GM19025 (cell line): Measurements from ENCODE around the gene PDXK.
"Not testable (repeated sequence)": the region's sequence is repeated elsewhere in the genome, so short reads cannot be mapped to it uniquely, and the experiment has no call there.

Experiments used
- ATAC-seq: cut with Tn5 transposase; IDR thresholded peaks from one replicate; pipeline ENCODE4 v1.9.1; 2021; ENCODE audit warnings: mild to moderate bottlenecking, low read depth, moderate library complexity; ENCODE audit not compliant: unreplicated experiment

Gene PDXK

GRCh38 chr21:43718872-43719747 is at the start of gene PDXK:
TSS of gene PDXK (plus strand) at chr21:43719129. CDS start at chr21:43719295, 166 bp downstream.
- peak; percentile 68 for ATAC-seq

GRCh38 chr21:43669828-43670605 is 48.9 kb upstream of the PDXK start:
- ATAC-seq, result no peak

GRCh38 chr21:43675871-43676270 is 43.1 kb upstream of the PDXK start:
- ATAC-seq, result no peak

DNA sequence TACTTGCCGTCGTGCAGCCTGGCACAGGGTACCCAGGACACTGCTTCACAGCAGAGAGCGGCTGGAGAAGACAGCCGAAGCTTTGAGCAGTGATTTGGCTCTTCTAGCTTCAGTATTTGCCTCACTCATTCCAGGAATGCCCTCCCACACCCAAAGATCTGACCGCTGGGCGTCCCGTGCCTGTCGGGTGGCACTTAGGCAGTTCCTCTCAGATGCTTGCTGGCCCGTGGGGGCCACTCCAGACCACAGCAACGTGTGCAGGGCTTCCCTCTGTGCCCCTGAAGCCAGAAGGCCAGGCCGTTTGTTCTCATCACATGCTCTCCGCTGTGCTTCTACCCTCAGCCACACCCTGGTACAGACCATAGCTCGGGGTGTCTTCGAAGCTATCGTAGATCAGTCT is 42.5 kb upstream of the PDXK start:
- ATAC-seq, result no peak

DNA sequence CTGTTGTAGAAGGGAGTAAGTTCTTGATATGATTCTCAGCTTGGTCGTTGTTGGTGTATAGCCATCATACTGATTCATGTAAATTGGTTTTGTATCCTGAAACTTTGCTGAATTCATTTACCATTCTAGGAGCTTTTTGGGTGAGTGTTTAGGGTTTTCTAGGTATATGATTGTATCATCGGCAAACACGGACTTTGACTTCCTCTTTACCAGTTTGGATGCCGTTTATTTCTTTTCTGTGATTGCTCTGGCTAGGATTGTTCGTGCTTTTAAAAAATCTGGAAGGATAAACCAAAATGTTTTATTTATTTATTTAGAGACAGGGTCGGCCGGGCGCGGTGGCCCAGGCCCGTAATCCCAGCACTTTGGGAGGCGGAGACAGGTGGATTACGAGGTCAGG is 39.0 kb upstream of the PDXK start:
- ATAC-seq, result no peak

- not testable (repeated sequence) for ATAC-seq
Observed at GRCh38 chr21:43680421-43680820, 38.5 kb upstream of the PDXK start.

GRCh38 chr21:43681650-43682049 is 37.3 kb upstream of the PDXK start:
- no peak for ATAC-seq

GRCh38 chr21:43684424-43684823 is 34.5 kb upstream of the PDXK start:
- ATAC-seq, result no peak

DNA sequence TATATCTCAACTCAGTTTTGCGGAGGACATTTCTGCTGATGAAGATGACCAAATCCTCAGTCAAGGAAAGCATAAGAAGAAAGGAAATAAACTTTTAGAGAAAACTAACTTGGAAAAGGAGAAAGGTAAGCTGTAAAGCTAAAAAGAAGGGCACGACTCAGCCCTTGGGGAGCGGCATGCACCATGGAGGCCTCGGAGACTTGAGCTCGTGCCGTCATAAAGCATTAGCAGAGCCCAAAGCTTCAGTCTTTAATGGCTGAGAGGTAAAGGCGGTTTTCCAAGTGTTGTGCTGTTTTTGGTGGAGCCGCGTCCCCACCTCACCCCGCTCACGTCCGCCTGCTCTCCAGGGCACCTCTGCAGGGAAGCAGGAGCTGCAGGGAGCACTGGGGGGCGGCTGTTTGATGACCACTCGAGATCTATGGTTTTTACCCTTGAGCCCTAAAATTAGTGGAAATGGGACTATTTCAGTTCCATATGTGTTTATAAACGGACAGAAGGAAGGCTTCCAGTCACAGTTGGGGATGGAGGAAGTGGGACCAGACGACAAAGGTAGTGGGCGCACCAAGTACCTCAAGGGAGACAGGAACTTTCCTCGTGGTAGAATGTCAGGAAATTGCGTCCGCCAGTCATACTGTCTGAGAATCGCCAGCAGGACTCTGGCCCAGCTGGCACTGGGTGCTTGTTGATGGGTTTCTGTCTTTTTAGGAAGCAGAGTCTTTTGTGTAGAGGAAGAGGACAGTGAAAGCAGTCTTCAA is 31.9 kb upstream of the PDXK start:
- no peak for ATAC-seq

DNA sequence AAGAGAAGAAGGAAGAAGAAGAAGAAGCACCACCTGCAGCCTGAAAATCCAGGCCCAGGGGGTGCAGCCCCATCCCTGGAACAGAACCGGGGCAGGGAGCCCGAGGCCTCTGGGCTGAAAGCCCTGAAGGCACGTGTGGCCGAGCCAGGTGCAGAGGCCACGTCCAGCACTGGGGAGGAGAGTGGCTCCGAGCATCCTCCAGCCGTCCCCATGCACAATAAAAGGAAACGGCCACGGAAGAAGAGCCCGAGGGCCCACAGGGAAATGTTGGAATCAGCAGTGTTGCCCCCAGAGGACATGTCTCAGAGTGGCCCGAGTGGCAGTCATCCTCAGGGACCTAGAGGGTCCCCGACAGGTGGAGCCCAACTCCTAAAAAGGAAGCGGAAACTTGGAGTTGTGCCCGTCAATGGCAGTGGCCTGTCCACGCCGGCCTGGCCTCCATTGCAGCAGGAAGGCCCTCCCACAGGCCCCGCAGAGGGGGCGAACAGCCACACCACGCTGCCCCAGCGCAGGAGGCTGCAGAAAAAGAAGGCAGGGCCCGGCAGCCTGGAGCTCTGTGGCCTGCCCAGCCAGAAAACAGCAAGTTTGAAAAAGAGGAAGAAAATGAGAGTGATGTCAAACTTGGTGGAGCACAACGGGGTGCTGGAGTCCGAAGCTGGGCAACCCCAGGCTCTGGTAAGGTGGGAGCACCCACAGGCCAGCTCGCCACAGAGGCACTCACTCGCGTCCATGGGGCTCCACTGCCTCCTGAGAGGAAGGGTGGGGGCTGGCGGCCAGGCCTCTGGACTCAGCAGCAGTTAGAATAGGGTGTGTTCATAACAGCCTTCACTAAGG is 31.1 kb upstream of the PDXK start:
- ATAC-seq, result no peak

DNA sequence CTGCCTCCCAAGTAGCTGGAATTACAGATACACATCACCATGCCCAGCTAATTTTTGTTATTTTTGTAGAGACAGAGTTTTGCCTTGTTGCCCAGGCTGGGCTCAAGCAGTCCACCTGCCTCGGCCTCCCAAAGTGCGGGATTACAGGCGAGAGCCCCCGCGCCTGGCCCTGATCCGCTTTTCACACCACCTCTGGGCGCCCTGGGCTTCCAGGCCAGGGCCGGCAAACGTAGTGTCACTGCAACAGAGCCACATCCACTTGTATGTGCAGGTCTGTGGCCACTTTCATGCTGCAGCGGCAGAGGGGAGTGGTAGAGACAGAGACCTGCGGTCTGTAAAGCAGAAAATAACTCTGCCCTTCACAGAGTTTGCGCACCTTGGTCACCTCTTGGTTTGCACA is 30.0 kb upstream of the PDXK start:
- no peak for ATAC-seq

GRCh38 chr21:43689556-43690337 is 29.2 kb upstream of the PDXK start:
- no peak for ATAC-seq

GRCh38 chr21:43690346-43690745 is 28.6 kb upstream of the PDXK start:
- no peak for ATAC-seq

DNA sequence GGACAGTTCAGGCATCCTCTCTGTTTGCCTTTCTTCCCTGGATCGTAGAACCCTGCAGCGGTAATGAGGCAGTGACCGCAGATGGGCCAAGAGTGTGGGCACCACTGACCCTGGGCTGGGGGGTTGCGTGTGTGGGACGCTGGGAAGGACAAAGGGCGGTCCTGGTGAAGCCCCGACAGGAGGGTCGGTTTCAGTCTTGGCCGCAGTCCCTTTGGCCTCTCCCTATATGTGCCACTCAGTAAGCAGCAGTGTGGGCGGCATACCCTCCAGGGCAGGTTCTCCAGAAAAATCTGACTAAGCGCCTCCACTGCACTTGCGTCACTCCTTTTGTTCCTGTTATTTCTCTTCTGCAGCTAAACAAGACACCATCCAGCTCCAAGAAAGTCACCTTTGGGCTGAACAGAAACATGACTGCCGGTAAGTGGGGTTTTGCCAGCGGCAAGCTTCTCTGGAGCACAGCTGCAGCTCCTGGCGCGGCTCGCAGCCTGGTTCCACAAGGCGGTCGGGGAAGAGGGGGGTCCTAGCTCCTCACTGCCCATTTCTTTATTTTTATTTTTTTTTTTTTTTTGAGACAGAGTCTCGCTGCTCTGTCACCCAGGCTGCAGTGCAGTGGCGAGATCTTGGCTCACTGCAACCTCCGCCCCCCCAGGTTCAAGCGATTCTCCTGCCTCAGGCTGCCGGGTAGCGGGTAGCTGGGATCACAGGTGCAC is 27.7 kb upstream of the PDXK start:
- ATAC-seq, result no peak

DNA sequence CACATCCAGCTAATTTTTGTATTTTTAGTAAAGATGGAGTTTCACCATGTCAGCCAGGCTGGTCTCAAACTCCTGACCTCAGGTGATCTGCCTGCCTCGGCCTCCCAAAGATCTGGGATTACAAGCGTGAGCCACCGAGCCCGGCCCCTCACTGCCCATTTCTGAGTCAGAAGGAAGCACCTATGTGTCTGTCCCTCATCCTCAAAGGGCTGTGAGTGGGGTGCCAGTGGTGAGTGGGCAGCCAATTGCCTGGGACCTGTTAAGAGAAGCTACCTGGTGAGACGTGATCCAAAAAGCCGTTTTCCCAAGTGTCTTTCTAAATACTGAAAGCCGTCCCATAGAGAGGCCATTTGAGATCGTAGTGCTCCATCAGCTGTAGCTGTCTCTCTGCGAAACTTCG is 27.1 kb upstream of the PDXK start:
- no peak for ATAC-seq

GRCh38 chr21:43692949-43693348 is 26.0 kb upstream of the PDXK start:
- ATAC-seq, result no peak

DNA sequence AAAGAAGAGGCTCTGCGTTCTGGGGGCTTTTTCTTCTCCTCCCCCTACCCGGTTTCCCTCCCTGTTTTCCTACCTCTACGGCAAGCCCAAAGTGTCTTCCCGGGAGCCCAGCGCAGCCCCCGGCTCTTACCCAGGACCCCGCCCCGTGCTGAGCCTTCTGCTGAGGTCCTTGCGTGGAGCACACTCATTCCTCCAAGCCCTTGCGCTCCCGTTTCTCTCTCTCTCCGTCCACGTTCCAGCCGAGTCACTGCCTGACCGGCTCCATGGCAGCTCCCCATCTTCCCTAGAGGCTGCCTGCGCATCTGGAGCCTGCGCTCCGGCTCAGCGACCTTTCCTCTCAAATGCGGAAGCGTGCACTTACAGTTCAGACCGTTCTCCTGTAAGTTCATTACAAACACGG is 24.9 kb upstream of the PDXK start:
- no peak for ATAC-seq

DNA sequence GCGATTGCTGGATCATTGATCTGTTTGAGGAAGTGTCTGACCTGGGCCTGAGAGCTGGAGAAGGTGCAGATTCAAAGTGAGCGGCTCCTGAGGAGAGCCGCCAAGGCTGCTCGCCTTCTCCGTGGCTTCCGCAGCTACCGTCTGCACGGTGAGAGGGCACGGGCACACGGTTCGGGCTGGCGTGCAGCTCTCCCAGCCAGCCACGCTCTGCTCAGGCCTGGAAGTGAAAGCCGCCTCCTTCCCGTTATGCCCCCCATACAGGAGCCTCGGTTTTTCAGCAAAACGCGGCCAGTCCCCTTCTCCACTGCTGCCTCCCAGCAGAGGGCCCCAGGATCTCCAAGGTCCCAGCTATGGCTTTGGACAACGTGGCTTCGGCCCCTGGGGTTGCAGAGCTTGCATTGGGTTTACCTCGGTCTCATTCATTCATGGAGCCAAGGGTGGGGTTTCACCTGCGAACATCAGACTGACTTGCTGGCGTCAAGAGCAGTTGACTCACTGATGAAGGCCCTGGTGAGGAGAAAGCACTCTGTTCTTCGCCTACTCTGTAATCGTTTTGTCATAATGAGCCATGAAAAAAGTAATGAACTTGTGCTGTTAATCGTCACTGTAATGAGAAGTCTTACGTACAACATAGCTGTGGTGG is 24.4 kb upstream of the PDXK start:
- no peak for ATAC-seq
